NT2/D1 (cell line): Measurements from ENCODE around the gene GPC6.

Source experiments
- DNase-seq: peaks from one replicate; pipeline ENCODE4 v3.0.0-alpha.2; 2011; ENCODE audit warnings: low read depth, low spot score
- H3K27me3 ChIP-seq: 2 replicates; pipeline ENCODE4 v1.6.0; 2011; ENCODE audit warnings: mild to moderate bottlenecking; ENCODE audit not compliant: insufficient read length, insufficient read depth
- H3K36me3 ChIP-seq: 2 replicates; pipeline ENCODE4 v1.6.1; 2011; ENCODE audit warnings: mild to moderate bottlenecking, low read length, mixed read lengths; ENCODE audit not compliant: insufficient read depth, insufficient read length
- H3K4me1 ChIP-seq: 2 replicates; pipeline ENCODE4 v1.5.1; 2011; ENCODE audit not compliant: insufficient read depth, insufficient read length
- H3K4me3 ChIP-seq: 2 replicates; pipeline ENCODE4 v1.5.1; 2011; ENCODE audit warnings: low read depth; ENCODE audit not compliant: insufficient read length
- H3K9ac ChIP-seq: 2 replicates; pipeline ENCODE4 v1.6.0; 2011; ENCODE audit warnings: low read depth; ENCODE audit not compliant: insufficient read length
- H3K9me3 ChIP-seq: 2 replicates; pipeline ENCODE4 v1.5.1; 2011; ENCODE audit warnings: mild to moderate bottlenecking, low read length; ENCODE audit not compliant: insufficient read depth
- SUZ12 ChIP-seq: IDR thresholded peaks from 2 replicates; pipeline ENCODE4 v1.6.1; 2011; ENCODE audit not compliant: insufficient read length, insufficient read depth; ENCODE audit errors: extremely low read depth
- YY1 ChIP-seq: IDR thresholded peaks from 2 replicates; pipeline ENCODE4 v1.6.1; 2011; ENCODE audit not compliant: insufficient read length, insufficient read depth
- ZNF274 ChIP-seq: IDR thresholded peaks from 2 replicates; pipeline ENCODE4 v1.6.1; 2011; ENCODE audit warnings: mild to moderate bottlenecking, low read depth, low read length

Gene GPC6

DNA sequence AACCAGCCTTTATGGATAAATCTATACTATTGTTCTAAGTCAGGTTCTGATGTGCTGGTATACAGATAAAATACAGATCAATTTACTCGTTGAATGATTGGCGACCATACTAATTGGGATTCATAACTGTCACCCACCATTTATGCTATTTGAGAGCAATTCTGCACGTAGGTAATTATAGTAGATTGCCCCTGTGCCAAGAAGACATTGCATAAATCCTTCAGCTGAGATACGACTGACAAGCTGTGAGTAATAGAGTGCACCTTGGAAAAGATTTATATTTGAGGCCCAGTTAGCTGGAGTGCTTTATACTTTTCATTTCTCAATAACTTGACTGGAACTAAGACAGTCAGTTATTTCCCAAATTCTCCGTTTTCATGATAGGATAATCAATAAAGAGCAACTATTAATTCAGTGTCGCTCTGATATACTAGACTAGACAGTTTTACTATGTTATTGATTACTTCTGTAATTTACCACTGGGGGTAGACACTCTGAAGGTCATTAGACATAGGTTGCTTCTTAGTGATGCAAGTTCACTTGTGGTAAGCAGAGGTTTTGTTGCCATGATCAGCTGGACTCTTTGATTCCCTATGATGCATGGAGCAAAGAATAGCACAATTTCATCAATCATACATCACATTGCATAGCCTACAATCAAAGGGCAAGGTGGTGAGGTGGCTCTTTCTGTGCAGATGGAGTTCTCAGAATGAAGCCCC is 536.3 kb downstream of the GPC6 start:
- Histone ChIP-seq H3K27me3 (no peaks in the 10 kb centered on the region), H3K9ac (no peak overlapping the region), H3K4me3 (no peak overlapping the region), H3K9me3 (peaks cover 5% of the 10 kb centered on the region; the same call in 1 of the 2 replicates), H3K36me3 (no peaks in the 10 kb centered on the region), H3K4me1 (no peaks in the 10 kb centered on the region)
- no peak for DNase-seq
- TF ChIP-seq ZNF274 (no peak), SUZ12 (no peak), YY1 (no peak)

DNA sequence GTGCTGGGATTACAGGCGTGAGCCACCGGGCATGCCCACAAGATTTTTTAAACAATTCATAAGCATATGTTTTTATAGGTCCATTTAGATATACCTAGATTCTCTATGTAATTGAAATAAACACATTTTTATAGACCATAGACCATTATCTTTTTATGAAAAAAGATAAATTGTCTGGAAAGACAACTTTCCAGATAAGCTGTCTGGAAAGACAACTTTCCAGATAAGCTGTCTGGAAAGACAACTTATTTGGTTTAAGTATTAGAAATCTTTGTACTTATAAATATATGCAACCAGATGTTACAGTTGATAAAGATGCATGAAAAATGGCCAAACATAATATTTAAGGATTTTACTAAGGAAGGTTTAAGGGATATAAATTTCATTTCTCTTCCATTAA is 538.5 kb downstream of the GPC6 start:
- TF ChIP-seq ZNF274 (no peak), YY1 (no peak)
- Histone ChIP-seq H3K27me3 (no peaks in the 10 kb centered on the region), H3K4me3 (no peak overlapping the region), H3K9me3 (peaks cover 5% of the 10 kb centered on the region; the same call in 1 of the 2 replicates), H3K4me1 (no peaks in the 10 kb centered on the region), H3K36me3 (no peaks in the 10 kb centered on the region), H3K9ac (no peak overlapping the region)
- no peak for DNase-seq

DNA sequence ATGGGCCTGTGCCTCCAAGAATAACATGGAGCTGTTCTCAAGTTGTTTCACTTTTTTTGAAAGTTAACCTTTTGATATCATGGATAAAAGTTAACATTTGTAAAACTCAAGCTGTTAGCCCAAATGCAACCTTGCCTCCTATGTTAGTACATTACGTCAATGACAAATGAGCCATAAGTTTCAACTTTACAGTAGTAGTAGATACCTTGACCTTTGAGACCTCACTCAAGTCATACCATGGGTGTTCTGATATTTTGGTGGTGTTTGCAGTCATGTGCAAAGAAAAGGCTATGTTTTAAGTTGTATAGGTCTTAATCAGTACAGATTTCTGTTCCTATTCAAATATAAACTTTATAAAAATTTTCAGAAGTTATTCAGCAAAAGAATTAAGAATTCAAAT is 539.2 kb downstream of the GPC6 start:
- no peaks in the 10 kb centered on the region for H3K4me1 ChIP-seq
- no peak for DNase-seq
- no peaks in the 10 kb centered on the region for H3K27me3 ChIP-seq
- H3K9me3 ChIP-seq = peaks cover 5% of the 10 kb centered on the region; the same call in 1 of the 2 replicates
- H3K4me3 ChIP-seq = no peak overlapping the region
- no peak overlapping the region for H3K9ac ChIP-seq
- no peaks in the 10 kb centered on the region for H3K36me3 ChIP-seq
- TF ChIP-seq SUZ12 (no peak), YY1 (no peak), ZNF274 (no peak)

DNA sequence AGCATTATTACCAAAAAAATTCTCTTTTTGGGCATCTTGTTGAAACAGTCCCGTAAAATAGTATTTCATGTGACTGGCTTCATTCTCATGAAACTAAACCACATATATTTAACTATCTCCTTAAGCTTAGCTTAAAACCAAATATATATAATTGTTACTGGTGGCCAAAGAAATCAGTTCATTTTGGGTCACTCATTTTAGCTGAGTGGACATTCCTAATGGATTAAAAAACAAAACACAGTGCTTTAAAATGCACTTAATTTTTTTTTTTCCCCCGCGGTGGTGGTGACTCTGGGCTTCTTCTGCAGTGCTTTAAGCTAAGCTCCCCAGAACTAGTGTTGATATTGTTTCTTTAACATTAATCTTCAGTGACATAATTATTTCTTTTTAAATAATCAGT is 540.1 kb downstream of the GPC6 start:
- Histone ChIP-seq H3K4me1 (no peaks in the 10 kb centered on the region), H3K9me3 (peaks cover 5% of the 10 kb centered on the region; the same call in 1 of the 2 replicates), H3K9ac (no peak overlapping the region), H3K36me3 (no peaks in the 10 kb centered on the region), H3K27me3 (no peaks in the 10 kb centered on the region), H3K4me3 (no peak overlapping the region)
- no peak for DNase-seq
- TF ChIP-seq SUZ12 (no peak), YY1 (no peak), ZNF274 (no peak)

DNA sequence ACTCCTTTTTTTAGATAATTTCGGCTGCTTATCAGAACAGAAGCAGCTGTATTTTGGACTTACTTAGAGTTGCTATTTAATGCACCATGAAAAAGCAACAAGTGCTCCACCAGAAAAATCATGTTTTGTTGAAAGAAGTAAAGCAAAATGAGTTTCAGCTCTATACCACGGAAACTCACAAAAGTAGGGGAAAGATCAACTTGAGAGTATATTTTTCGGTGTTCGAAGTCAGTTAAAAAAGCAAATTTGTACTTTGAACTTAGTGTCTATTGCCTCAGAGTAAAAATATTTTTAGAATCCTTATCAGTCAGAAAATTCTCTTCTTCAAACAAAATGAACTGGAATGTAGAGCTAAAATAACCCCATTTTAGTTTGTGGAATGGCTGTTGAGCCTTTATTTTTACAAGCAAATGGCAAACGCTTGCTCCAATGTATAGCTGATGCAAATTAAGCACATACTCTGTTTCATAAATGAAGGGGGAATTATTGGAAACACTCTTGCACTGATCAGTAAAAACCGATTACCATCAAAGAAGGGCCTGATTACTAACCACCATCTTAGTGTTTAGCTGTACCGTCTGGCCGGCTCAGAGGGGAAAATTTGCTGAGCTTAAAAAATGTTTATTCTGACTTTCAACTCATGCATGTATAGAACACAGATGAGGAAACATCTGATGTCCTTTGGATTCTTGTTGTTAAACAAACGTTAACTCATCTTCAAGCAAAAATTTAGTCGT is 540.7 kb downstream of the GPC6 start:
- no peak overlapping the region for H3K9ac ChIP-seq
- TF ChIP-seq YY1 = no peak
- TF ChIP-seq SUZ12 = no peak

DNA sequence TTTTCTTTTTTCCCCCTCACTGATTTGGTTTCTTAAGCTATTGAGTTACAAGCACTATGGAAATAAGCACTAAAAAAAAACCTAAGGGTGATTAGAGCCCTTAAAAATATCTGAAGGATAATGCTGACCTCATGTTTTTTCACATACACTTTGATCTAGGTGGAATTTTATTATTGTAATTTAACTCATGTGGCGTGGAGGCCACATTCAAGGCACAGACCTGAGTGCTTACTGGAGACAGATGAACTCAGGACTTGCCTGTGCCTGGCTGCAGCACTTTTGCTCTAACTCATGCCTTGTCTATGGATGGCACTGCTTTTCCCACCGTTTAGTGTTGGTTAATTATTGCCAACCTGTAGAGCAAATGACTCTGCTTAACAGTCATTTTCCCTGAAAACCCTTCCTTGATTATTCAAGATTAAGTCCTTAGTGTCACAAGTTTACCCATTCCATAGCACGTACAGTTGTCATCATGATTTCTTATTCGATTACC is 541.4 kb downstream of the GPC6 start:
- no peaks in the 10 kb centered on the region for H3K9me3 ChIP-seq
- TF ChIP-seq ZNF274 (no peak), SUZ12 (no peak), YY1 (no peak)
- H3K4me1 ChIP-seq = no peaks in the 10 kb centered on the region
- H3K27me3 ChIP-seq = no peaks in the 10 kb centered on the region
- no peak overlapping the region for H3K4me3 ChIP-seq
- no peaks in the 10 kb centered on the region for H3K36me3 ChIP-seq
- no peak for DNase-seq
- H3K9ac ChIP-seq = no peak overlapping the region

More for the DNA sequence above, 540.7 kb downstream of the GPC6 start:
- no peaks in the 10 kb centered on the region for H3K27me3 ChIP-seq
- no peaks in the 10 kb centered on the region for H3K36me3 ChIP-seq
- H3K4me3 ChIP-seq = no peak overlapping the region
- H3K9me3 ChIP-seq = peaks cover 4% of the 10 kb centered on the region; the same call in 1 of the 2 replicates
- DNase-seq = no peak
- no peaks in the 10 kb centered on the region for H3K4me1 ChIP-seq

DNA sequence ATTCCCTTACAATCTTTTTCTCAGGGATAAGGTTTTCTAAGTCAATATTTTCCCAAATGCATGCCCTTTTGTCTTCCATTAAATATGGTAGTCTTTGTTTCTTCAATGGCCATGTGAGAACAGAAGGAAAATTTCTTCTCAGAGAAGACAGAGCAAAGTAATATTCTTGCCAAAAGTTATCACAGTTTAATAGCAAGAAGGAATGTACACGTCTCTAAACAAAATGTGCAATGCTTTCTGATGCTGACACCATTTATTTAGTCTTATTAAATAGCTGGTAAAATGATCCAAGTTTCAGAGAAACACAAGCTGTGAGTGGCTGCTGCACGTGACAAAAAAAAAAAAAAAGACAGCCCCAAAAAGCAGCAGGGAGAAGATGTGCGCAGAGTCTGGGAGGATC is 542.5 kb downstream of the GPC6 start:
- Histone ChIP-seq H3K9me3 (no peaks in the 10 kb centered on the region), H3K27me3 (no peaks in the 10 kb centered on the region), H3K36me3 (no peaks in the 10 kb centered on the region), H3K4me1 (no peaks in the 10 kb centered on the region), H3K4me3 (no peak overlapping the region), H3K9ac (no peak overlapping the region)
- no peak for TF ChIP-seq YY1
- TF ChIP-seq ZNF274 = no peak
- no peak for TF ChIP-seq SUZ12
- no peak for DNase-seq
